ENCODE results near the gene RASAL2. TPM values are rescaled to one million over a fixed set of nuclear protein-coding genes. Genes with fewer than 3 reads are reported as not detected.

RASAL2 gene
- total and polyA plus RNA-seq, 2 of the 4 experiments (the other 2 are of a cell fraction), result 13.1 to 20.6 TPM

GRCh38 chr1:178127482-178128191 lies 33.7 kb downstream of the RASAL2 start:
- ChIA-PET CTCF (no interaction called here), POLR2A (ENCODE audit: unreplicated experiment) (no interaction called here)
- Histone ChIP-seq H4K8ac (ENCODE audit: low read depth in 2 of 2, low read length in 2 of 2) (no peak overlapping the region), H3K4me1 (ENCODE audit: control insufficient read depth, insufficient read depth, low read length) (peaks cover 2% of the 10 kb centered on the region; the same call in 1 of the 2 replicates), H3K23ac (ENCODE audit: low read depth, low read length) (no peak overlapping the region), H3K79me1 (ENCODE audit: low read depth in 1 of 2, low read length in 2 of 2) (peaks cover 4 to 20% of the 10 kb centered on the region in 2 experiments; a peak in 3 of 4 replicates), H3K4me2 (ENCODE audit: low read depth, low read length) (no peak overlapping the region), H3K9me1 (ENCODE audit: insufficient read depth, low read length) (no peaks in the 10 kb centered on the region), H3K18ac (ENCODE audit: low read depth, low read length) (no peak overlapping the region), H3K36me3 (ENCODE audit: control insufficient read depth, insufficient read depth, low read length) (no peaks in the 10 kb centered on the region), H4K20me1 (ENCODE audit: insufficient read depth, low read length) (no peaks in the 10 kb centered on the region), H3K9me3 (ENCODE audit: control insufficient read depth, insufficient read depth, low read length) (no peaks in the 10 kb centered on the region), H4K5ac (ENCODE audit: low read depth, low read length) (no peak overlapping the region), H3K14ac (replicated peaks; ENCODE audit: low read depth, low read length) (no peak overlapping the region), H3K56ac (ENCODE audit: extremely low read depth, insufficient read depth, low read length) (no peak overlapping the region), H4K91ac (ENCODE audit: insufficient read depth, low read depth, low read length) (no peak overlapping the region), H2AK5ac (ENCODE audit: low read depth, low read length) (no peak overlapping the region), H3K27ac (ENCODE audit: insufficient read depth, low read length) (no peak overlapping the region), H3K9ac (ENCODE audit: low read depth, low read length) (no peak overlapping the region), H2BK15ac (ENCODE audit: low read depth, low read length) (no peak overlapping the region), H2AK9ac (replicated peaks; ENCODE audit: low read depth, low read length, poor library complexity) (no peak overlapping the region), H2AFZ (replicated peaks; ENCODE audit: low read length, poor library complexity) (no peak overlapping the region), H2BK120ac (ENCODE audit: low read depth, low read length) (no peak overlapping the region), H2BK20ac (ENCODE audit: low read depth, low read length) (no peak overlapping the region), H3K4me3 (ENCODE audit: insufficient read depth, low read depth, low read length) (no peak overlapping the region), H3K27me3 (ENCODE audit: control insufficient read depth, insufficient read depth, low read length) (no peaks in the 10 kb centered on the region), H2BK5ac (ENCODE audit: low read depth, low read length, poor library complexity, severe bottlenecking) (no peak overlapping the region), H3K4ac (ENCODE audit: low read depth, low read length) (no peak overlapping the region)
- TF ChIP-seq RAD21 (IDR thresholded peaks at IDR 0.05; ENCODE audit: low read length) (no peak), BHLHE40 (IDR thresholded peaks at IDR 0.05; ENCODE audit: low read depth, low read length) (no peak), MAZ (IDR thresholded peaks at IDR 0.05; ENCODE audit: borderline replicate concordance, low read depth, low read length) (no peak), USF2 (IDR thresholded peaks at IDR 0.05; ENCODE audit: low read depth, low read length) (no peak), SMC3 (IDR thresholded peaks at IDR 0.05; ENCODE audit: low read depth, low read length) (no peak)
- TF ChIP-seq, protein P1, sequence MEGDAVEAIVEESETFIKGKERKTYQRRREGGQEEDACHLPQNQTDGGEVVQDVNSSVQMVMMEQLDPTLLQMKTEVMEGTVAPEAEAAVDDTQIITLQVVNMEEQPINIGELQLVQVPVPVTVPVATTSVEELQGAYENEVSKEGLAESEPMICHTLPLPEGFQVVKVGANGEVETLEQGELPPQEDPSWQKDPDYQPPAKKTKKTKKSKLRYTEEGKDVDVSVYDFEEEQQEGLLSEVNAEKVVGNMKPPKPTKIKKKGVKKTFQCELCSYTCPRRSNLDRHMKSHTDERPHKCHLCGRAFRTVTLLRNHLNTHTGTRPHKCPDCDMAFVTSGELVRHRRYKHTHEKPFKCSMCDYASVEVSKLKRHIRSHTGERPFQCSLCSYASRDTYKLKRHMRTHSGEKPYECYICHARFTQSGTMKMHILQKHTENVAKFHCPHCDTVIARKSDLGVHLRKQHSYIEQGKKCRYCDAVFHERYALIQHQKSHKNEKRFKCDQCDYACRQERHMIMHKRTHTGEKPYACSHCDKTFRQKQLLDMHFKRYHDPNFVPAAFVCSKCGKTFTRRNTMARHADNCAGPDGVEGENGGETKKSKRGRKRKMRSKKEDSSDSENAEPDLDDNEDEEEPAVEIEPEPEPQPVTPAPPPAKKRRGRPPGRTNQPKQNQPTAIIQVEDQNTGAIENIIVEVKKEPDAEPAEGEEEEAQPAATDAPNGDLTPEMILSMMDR (conservative IDR thresholded peaks at IDR 0.05; ENCODE audit: low read depth, low read length), result no peak
- ATAC-seq (ENCODE audit: low read depth) (no peak), DNase-seq (no peak)
- in situ Hi-C loops (cut with MboI; ENCODE audit: low sequenced_read_pairs), result no loop called here
- intact Hi-C loops (cut with micrococcal nuclease), result no loop called here
- no TSS peak for BruUV-seq (replicated peaks)
- no CpG with 5 or more reads among the region's 2 CpGs for WGBS, 2 experiments (ENCODE audit: extremely low coverage in 2 of 2, insufficient read length in 1 of 2)
- dilution Hi-C loops (cut with HindIII; ENCODE audit: low sequenced_read_pairs, unreplicated experiment), result no loop called here
